HG03060 (cell line): ENCODE results near the gene KCNJ8.
"Not testable (repeated sequence)": the region's sequence is repeated elsewhere in the genome, so short reads cannot be mapped to it uniquely, and the experiment has no call there.

Experiments
- ATAC-seq: cut with Tn5 transposase; IDR thresholded peaks from one replicate; pipeline ENCODE4 v1.9.1; 2021; ENCODE audit warnings: low read depth, moderate number of reproducible peaks; ENCODE audit not compliant: unreplicated experiment

KCNJ8 gene

DNA sequence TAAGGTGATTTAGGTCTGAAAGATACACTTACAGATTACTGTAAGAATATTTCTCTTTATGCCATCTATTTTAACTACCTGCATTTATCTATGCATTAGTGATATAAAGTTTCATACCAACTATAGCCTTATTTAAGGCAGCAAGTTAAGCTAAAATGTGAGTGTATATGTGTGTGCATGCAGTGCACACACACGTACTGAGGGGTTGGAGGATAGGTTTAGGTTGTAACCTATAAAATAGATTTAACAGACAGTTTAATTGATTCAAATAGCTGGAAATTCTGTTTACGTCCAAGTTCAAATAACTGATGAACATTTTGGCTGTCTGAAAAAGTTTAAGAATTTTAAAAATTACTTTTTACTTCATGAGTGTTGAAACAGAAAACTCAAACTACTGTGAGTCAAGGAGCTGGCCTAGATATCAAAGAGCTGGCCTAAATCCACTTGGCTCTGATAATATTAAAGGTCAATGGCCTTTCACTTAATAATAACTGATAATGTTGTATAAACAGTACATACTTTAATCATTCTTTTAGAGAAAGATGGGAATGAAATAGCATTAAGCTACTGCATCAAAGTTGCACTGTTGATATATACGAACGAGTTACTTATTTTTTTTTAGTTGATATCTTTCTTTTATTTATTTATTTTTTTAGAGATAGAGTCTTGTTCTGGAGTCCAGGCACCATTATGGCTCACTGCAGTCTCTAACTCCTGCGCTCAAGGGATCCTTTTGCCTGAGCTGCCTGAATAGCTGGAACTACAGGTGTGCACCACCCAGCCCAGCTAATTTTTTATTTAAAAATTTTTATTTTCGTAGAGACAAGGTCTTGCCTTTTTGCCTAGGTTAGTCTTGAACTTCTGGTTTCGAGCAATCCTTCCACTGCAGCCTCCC lies 13.8 kb upstream of the KCNJ8 start:
- ATAC-seq, result no peak

DNA sequence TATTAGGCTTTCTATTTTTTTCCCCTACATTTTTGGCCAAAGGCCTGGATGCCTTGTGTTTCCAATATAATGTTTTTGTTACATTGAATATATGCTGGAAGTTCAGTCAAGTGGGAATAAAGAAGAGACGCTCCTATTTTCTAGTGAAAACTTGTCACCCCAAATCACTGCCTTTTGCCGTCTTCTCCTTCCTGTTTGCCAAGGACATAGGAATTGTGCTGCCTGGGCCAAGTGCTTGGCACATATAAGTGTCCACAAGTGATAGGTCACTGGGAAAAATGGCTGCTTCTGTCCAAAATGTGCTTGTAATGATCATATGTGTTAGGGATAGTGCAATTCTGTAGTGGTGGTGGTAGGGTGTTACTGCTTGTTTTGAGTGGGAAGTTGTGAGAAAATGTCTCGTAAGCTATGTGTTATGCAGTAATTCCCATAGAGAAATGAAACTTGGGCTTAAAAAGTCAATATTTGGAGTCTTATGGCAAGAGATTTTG lies 11.6 kb upstream of the KCNJ8 start:
- ATAC-seq, result no peak

DNA sequence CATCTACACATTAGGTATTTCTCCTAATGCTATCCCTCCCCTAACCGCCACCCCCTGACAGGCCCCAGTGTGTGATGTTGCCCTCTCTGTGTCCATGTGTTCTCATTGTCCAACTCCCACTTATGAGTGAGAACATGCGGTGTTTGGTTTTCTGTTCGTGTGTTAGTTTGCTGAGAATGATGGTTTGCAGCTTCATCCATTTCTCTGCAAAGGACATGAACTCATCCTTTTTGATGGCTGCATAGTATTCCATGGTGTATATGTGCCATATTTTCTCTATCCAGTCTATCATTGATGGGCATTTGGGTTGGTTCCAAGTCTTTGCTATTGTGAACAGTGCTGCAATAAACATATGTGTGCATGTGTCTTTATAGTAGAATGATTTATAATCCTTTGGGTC lies 8.2 kb upstream of the KCNJ8 start:
- not testable (repeated sequence) for ATAC-seq

DNA sequence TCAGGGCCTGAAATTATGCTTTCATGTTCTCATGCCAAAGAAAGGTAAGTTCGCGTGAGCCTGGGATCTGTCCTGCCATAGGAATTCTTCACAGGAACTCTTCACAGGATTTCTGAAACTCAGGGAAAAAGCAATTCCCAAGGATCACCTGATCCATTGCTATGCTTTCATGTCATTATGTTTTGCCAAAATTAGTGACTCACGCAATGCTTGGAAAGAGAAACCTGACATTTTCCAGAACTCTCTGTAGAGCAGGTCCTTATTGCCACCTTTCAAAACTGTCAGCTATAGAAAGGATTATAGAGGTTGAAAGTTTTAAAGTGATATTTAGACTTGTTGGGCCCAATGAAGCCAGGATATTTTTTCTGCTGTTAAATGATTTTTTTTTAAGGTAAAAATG lies 6.3 kb upstream of the KCNJ8 start:
- no peak for ATAC-seq

DNA sequence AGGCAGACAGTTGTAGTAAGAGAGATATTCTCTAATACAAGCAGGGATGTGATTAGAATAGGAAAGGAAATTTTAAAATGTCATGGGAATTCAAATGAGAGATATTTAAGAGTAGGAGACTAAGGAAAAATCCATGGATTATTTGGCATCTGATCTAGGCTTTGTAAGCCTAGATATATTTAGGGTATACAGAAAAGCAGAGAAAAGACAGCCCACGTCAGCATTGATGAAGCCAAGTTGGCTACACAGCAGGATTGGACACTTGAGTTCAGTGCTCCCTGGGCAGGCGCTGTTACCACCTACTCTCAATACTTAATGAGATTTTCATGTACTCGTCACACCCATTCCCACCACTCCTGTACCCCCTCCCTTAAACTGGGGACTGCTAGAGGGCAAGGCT lies 1.7 kb upstream of the KCNJ8 start:
- ATAC-seq, result no peak

DNA sequence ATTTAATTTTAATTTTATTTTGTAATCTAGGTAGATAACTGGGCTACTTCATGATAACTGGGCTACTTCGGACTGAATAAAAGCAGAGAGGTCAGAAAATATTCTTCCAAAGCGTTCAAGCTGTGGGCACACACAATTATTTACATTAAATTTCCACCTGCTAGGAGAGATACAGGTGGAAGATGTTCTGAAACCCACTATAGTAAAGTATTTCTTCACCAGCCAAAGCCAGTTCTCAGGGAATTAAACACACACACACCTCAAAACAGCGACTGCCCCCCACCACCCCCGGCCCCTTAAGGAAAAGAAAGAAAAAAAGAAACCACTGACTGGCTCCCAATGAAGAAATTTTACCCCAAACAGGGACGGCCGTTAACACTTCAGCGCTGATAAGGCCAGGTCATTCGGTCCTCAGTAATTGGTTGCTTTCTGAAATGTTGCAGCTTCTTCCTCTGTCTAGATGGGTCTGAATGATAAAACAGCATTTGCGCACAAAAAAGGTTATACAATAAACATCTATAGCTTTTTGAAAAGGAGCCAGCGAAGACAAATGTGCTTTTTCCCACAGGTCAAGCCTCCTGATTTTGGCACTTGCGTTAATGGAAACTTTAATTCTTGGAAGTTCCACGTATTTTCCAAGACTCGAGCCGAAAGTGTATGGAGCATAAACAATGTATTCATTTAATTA lies 771 bp upstream of the KCNJ8 start:
- no peak for ATAC-seq

DNA sequence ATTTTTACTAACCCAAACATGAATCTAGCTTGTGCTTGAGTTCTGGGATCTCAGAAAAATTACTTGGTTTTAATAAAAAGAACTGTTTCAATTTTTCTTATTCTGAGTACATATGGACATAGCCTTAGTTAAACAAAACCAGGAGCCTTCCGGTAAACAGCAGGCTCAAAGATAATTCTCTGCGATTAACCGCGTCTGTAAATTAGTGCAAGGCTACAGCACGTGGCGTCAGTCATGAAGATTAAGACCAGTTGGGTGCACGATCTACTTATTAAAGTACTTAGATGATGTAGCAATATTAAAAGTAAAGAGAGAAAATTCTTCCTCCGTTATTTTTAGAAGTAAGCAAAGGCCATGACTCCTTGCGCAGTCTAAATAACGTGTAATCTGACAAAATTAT lies 700 bp downstream of the KCNJ8 start:
- no peak for ATAC-seq

DNA sequence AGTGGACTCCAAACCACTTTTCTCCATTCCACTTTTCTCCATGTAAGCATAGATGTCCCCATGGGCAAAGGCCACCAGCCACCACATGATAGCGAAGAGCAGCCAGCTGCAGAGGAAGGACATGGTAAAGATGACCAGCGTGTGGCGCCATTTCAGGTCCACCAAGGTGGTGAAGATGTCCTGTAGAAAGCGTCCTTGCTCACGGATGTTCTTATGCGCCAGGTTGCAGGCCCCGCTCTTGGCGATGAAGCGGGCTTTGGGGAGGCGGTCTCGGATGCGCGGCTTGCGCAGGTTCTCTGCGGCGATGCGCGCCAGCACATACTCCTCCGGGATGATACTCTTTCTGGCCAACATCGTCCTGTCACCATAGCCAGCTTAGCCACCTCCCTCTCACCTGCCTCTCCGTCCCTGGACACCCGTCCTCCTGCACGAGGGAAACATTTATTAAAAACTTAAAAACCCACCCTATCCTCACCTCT lies 1.2 kb downstream of the KCNJ8 start:
- ATAC-seq, result no peak

DNA sequence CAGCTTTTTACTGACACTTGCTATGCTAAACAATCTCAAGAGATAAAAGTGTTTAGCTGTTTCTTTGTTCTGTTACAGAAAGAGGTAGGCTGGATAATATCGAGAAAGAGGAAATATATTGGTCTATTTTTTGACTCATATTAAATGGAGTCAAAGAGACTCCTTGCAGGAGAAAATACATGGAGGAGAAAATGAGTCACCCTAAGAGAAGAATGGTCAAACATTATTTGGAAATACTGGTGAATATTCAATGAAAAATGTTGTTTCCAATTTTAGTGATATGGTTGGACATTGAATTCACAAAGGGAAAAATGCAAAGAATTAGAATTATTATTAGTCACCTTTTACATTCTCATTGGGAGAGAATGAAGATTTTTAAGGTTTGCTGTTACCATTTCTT lies 3.2 kb downstream of the KCNJ8 start:
- ATAC-seq, result no peak

DNA sequence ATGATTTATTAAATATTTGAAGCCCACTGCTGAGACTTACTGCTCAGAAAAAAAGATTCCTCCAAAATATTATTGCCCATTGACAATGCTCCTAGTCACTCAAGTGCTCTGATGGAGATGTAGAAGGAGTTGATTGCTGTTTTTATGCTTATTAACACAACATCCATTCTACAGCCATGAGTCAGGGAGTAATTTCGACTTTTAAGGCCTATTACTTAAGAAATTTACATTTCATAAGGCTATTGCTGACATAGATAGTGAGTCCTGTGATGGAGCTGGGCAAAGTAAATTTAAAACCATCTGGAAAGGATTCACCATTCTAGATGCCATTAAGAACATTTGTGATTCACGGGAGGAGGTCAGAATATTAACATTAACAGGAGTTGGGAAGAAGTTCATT lies 5.2 kb downstream of the KCNJ8 start:
- ATAC-seq, result no peak

DNA sequence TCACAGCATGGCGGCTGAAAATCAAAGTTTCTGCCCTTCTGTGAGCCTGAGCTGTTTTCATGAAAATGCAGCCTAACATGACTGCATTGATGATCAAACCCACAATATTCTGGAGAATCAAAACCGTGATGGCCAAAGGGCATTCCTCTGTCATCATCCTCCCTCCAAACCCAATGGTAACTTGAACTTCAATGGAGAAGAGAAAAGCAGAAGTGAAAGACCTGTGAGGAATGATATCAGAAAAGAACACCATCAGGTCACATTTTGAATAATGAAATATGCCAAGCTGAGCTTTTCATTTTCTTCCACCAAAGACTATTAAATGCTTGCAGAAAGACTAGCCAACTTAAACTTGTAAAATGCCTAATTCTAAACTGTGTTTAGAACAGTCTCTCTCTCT lies 8.1 kb downstream of the KCNJ8 start:
- ATAC-seq, result no peak

DNA sequence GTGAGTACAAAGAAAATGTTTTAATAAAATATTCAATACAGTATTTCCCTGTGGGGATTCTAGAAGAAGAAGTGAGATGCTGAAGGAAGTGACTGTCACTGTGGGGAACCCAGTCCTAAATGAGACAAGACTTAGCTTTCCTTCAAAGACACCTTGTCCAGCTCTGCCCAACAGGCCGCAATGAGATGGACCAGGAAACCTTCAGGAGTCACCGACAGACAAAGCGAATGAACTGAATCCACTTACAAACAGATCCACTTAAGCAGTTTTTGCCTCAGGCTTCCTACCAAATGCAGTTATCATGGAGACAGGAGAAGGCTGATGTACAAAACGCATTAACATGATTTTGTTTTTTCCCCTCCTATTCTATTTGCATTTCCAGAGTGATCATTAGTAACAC lies 9.6 kb downstream of the KCNJ8 start:
- no peak for ATAC-seq

DNA sequence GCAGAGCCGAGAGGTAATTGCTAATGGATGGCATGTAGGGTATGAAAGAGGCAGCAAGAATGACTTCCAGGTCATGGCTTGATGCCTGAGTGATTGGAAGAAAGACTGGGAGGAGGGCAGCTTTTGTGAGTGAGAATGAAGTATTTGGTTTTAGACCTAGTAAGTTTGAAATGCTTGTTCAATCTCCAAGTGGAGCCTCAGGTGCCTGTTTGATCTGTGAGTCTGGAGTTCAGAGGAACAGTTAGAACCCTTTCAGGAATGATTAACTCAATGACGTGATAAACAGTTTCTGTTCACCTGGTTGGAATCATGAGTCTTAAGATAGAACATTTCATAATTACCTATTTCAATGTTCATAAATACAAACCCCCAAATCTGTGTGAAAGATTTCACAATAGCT lies 10.4 kb downstream of the KCNJ8 start:
- ATAC-seq, result no peak

DNA sequence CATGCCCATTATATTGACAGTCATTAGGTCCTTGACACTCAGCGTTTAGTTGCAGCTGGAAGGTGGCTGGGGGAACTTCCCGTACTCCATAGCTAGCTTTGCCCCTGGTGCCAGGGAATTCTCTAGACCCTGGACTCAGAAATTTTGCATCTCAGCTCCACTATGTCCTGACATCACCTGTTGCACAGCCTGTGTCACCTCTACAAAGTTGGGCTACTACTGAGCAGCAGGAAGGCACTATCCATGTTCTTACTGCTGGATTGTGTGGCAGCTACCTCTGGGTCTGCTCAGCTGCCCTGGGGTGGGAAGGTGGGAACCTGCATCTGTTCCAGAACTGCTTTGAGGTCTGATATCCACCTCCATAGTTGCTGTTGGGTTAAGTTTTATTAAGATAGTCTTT lies 11.0 kb downstream of the KCNJ8 start:
- no peak for ATAC-seq

DNA sequence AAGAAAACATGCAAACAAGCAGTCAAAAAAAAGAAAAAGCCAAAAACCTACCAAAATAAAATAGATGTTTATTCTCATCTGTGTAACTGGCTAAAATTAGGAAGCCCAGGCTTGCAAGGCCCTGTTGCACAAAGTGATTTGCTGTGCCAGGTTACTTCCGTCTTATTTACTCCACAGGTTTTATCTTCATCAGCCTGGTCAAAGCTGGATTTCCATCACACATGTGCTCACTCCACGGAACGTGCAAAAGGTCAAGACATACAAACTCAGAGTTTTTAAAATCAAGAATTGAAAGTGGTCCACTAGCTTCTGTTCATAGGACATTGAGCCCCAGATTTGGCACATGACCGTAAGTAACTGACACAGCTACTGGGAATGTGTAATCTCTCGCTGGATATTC lies 14.8 kb downstream of the KCNJ8 start:
- ATAC-seq, result no peak

DNA sequence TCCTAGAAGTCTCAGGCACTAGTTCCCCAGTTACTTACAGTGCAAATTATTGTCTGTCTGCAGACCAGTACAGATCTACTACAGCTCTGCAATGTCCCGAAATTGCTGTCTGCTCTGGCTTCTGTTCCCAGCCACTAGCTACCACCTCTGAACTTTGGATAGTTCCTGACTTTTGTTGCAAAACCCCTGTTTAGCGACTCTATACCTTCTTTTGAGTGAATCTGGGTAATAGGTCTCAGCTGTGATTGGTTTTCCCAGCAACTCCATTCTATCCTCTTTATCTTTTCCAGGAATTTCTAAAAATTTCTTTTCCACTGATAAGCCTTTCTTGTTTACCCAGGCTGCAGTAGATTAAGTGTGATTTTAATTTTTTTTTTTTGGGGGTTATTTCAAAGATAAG lies 16.8 kb downstream of the KCNJ8 start:
- no peak for ATAC-seq

DNA sequence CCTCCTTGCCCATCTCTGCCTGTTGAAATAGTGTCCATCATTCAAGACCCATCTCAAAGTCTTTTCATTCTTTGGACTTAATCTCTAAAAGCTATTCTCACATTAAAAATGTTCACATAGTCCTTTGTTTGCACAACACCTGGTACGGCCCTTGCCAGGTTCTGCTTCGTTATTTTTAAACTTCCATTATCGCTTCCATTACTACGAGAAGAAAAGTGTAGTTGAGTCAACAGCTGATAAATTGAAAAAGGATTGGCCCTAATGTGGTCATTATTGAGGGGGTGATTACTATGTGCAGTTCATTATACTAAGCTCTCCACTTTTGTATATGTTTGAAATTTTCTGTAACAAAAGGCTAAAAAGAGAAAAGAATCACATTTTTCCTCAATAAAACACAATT lies 17.8 kb downstream of the KCNJ8 start:
- no peak for ATAC-seq

DNA sequence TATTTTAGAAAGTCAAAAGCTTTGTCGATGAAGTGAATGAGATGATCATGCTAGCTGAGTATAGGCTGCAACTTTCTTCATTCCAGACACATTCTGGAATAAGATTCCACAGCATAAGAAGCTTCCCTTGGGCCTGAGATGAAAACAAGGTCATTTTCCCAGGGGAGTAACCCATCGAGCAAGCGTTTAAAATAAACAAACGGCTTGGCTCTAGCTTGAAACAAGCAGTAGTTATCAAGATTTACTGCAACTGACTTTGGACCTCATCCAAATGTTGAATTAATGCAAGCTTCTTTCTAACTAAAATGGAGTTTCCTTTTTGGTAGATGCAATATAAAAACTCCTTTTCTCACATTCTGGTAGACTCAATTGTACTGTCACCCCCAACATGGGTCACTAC lies 23.0 kb downstream of the KCNJ8 start:
- ATAC-seq, result no peak

DNA sequence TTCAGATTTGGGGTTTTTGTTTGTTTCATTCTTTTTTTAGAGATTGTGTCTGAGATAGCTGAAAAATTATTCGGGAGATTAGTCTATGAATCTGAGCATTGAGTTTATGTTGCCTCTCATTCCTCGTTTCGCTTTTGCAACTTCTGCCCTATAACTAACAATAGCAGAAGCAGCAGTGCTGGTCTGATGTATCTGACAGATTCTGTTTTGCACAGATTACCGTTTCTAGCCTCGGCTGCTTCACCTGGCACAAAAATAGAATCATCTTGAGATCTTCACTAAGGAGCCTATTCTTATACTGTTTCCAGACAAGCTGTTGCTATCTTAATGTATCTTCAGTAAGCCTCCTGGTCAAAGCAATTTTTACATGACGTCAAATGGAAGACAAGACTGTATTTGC lies 29.2 kb downstream of the KCNJ8 start:
- no peak for ATAC-seq

DNA sequence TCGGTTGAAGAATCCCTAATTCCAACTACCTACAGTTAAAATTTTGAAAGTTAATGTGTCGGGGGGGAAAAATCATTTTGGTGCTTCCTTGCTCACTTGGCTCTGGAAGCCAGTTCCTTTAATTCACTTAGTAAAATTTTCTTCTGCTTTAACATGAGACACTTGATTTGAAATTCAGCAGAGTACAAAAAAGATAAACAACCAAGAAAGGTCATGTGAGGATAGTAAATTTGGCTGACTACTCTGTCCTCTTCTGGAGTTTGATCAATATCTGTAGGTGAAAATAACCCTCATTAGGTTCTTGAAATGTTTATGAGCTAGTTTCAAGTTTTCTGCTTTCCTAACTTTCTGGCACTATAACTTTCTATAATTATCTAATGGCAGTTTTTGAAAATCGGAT lies 43.4 kb downstream of the KCNJ8 start:
- ATAC-seq, result no peak

DNA sequence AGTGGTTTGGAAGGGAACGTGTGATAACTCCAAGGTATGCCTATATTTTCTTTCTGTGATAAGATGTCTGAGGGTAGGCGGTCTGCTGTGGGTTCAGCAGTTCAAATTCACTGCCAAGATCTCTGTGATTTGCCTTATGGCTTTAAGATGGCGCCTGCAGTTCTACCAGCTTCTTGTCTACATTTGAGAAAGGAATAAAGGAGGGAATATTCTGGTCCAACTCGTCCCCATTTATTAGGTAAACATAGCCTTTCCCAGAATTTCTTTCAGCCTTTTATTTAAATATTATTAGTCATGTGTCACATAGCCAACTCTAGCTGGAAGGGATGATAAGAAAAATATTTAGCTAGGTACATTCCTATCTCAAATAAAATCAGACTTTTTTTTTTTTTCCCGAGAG lies 48.8 kb downstream of the KCNJ8 start:
- ATAC-seq, result no peak
